GM12878 (cell line): ENCODE data around the gene CMYA5. TPM values are rescaled to one million over a fixed set of nuclear protein-coding genes. Genes with fewer than 3 reads are reported as not detected.

Experiments
- ATAC-seq: fragments of 200-7000 bp; cut with Tn5 transposase; 3 replicates; pipeline ENCODE4 v1.9.1; 2020; ENCODE audit warnings: mild to moderate bottlenecking, moderate library complexity
- BruUV-seq: library from RNA; stranded (reverse); fragments of 400-500 nt; replicated peaks from 2 replicates; lab custom pipeline; 2021; lab: Mats Ljungman, UMichigan
- CTCF ChIA-PET: fragments of 300-600 bp; sonication (Branson Sonifier 250); formaldehyde crosslinking; extraction: SDS; loops from one replicate; lab custom pipeline; 2021; ENCODE audit warnings: inconsistent platforms; lab: Yijun Ruan, JAX
- POLR2A ChIA-PET: fragments of 350-600 bp; formaldehyde crosslinking; extraction: SDS; loops from one replicate; lab custom pipeline; 2021; ENCODE audit warnings: inconsistent platforms; lab: Charles Lee
- RAD21 ChIA-PET: fragments of 300-600 bp; sonication (Branson Sonifier 250); formaldehyde crosslinking; loops from one replicate; lab custom pipeline; 2023; ENCODE audit warnings: antibody characterized with exemption; ENCODE audit not compliant: unreplicated experiment; lab: Charles Lee
- SMC1A ChIA-PET: fragments of 300-600 bp; sonication (Branson Sonifier 250); formaldehyde crosslinking; loops from one replicate; lab custom pipeline; 2023; ENCODE audit not compliant: unreplicated experiment, uncharacterized antibody; lab: Charles Lee
- DNase-seq: peaks from one replicate; pipeline ENCODE4 v3.0.0-alpha.2; 2011; ENCODE audit warnings: low read depth, low spot score
- FAIRE-seq: peaks from 3 replicates; lab custom pipeline; 2011; peaks lifted over from hg19 to GRCh38; lab: Jason Lieb, UNC
- H2AFZ ChIP-seq: 2 replicates; pipeline ENCODE4 v1.6.0; 2011; ENCODE audit warnings: low read depth, low read length, control low read depth; ENCODE audit not compliant: control insufficient read depth
- H3K27ac ChIP-seq: 2 replicates; pipeline ENCODE4 v1.5.1; 2011; ENCODE audit warnings: control low read depth; ENCODE audit not compliant: control insufficient read depth, insufficient read depth
- H3K27me3 ChIP-seq, 2 experiments: replicated peaks in 1 of 2; 2 replicates each; pipeline versions ENCODE4 v1.6.0 to v1.6.1; 2011; ENCODE audit warnings: low read length in 1 of 2; ENCODE audit not compliant: control insufficient read depth in 2 of 2, insufficient read depth in 2 of 2
- H3K36me3 ChIP-seq, 2 experiments: 2 replicates each; pipeline ENCODE4 v1.5.1; 2011; ENCODE audit warnings: low read length in 1 of 2; ENCODE audit not compliant: control insufficient read depth in 2 of 2, insufficient read depth in 2 of 2
- H3K4me1 ChIP-seq: 2 replicates; pipeline ENCODE4 v1.6.1; 2011; ENCODE audit warnings: mild to moderate bottlenecking, low read length, moderate library complexity, mixed read lengths; ENCODE audit not compliant: control insufficient read depth, insufficient read depth
- H3K4me2 ChIP-seq: 2 replicates; pipeline ENCODE4 v1.6.0; 2011; ENCODE audit warnings: control low read depth; ENCODE audit not compliant: control insufficient read depth, insufficient read depth
- H3K4me3 ChIP-seq: fragments of 200-600 bp; sonication (generic); 2 replicates; pipeline ENCODE4 v1.5.1; 2016
- H3K79me2 ChIP-seq: 2 replicates; pipeline ENCODE4 v1.6.0; 2011; ENCODE audit warnings: low read length; ENCODE audit not compliant: control insufficient read depth, insufficient read depth
- H3K9ac ChIP-seq: 2 replicates; pipeline ENCODE4 v1.8.0; 2011; ENCODE audit warnings: low read length, control low read depth, mixed read lengths; ENCODE audit not compliant: control insufficient read depth, insufficient read depth
- H3K9me3 ChIP-seq: replicated peaks from 3 replicates; pipeline ENCODE4 v1.5.1; 2011; ENCODE audit warnings: mild to moderate bottlenecking, low read length; ENCODE audit not compliant: control insufficient read depth, insufficient read depth
- H4K20me1 ChIP-seq: 2 replicates; pipeline ENCODE4 v1.6.0; 2011; ENCODE audit not compliant: control insufficient read depth, insufficient read depth
- ETV6 ChIP-seq, 2 experiments: fragments of 450-650 bp in 1 of 2; IDR thresholded peaks in 1 of 2; conservative IDR thresholded peaks in 1 of 2; 2 replicates each; pipeline ENCODE4 v1.6.1; 2014; ENCODE audit warnings: antibody characterized with exemption in 1 of 2, borderline replicate concordance in 1 of 2, low read depth in 1 of 2, mild to moderate bottlenecking in 1 of 2, moderate library complexity in 1 of 2
- FOXM1 ChIP-seq: IDR thresholded peaks from 2 replicates; pipeline ENCODE4 v1.6.1; 2012; ENCODE audit warnings: low read depth, mild to moderate bottlenecking, inconsistent platforms, low read length, moderate library complexity
- IRF4 ChIP-seq: IDR thresholded peaks from 2 replicates; pipeline ENCODE4 v1.6.1; 2011; ENCODE audit warnings: low read depth, low read length
- PML ChIP-seq: IDR thresholded peaks from 2 replicates; pipeline ENCODE4 v1.6.1; 2012; ENCODE audit warnings: low read length, inconsistent platforms
- WRNIP1 ChIP-seq: IDR thresholded peaks from 2 replicates; pipeline ENCODE4 v1.6.1; 2011; ENCODE audit warnings: low read depth, low read length, improper control_type of control experiment, borderline replicate concordance
- WGBS: methylation state at CpG from one replicate; pipeline ENCODE4 v1.1.6; 2016; ENCODE audit warnings: low lambda C conversion rate; ENCODE audit not compliant: insufficient replicate concordance, insufficient coverage; ENCODE audit errors: missing lambda C conversion rate; 5-methylcytosine and 5-hydroxymethylcytosine counted together
- in situ Hi-C: fragments of 300-500 bp; cut with MboI; formaldehyde crosslinking; loops from 9 replicates; pipeline ENCODE4 v1.14.3; 2018; ENCODE audit warnings: mixed read lengths
- intact Hi-C: fragments of 100-400 bp; cut with micrococcal nuclease; formaldehyde crosslinking; loops from one replicate; pipeline ENCODE4 v1.14.2; 2022; ENCODE audit not compliant: unreplicated experiment
- polyA plus RNA-seq, 11 experiments: library from polyadenylated mRNA; depleted of rRNA in 4 of 11; unstranded in 6 of 11; stranded (reverse) in 5 of 11; fragments of >200 nt; fragmentation: Nextera tagmentation in 4 of 11; fragmentation: Illumina TruSeq in 1 of 11; extraction: Ambion mirVana in 4 of 11; extraction: Trizol in 1 of 11; gene quantifications; 1 replicate in 1 of 11; 2 replicates in 10 of 11; pipeline versions ENCODE4 v1.2.1 to v1.2.3, GENCODE V29; 2011 to 2016; ENCODE audit warnings: inconsistent platforms in 2 of 11, missing spikeins in 2 of 11, low read depth in 1 of 11
- total RNA-seq, 4 experiments: library from RNA; depleted of rRNA in 3 of 4; stranded (reverse); fragments of >200 nt in 3 of 4; fragmentation: Illumina TruSeq in 1 of 4; extraction: Trizol in 1 of 4; gene quantifications; 2 replicates each; pipeline versions ENCODE4 v1.2.1 to v1.2.3, GENCODE V29; 2013 to 2021
- TF ChIP-seq, protein P1 (sequence below): fragments of 450-650 bp; IDR thresholded peaks from 2 replicates; pipeline ENCODE4 v1.6.1; 2018; ENCODE audit warnings: mild to moderate bottlenecking, low read depth, moderate library complexity; ENCODE audit not compliant: partially characterized antibody
- TF ChIP-seq, protein P2 (sequence below): IDR thresholded peaks from 2 replicates; pipeline ENCODE4 v1.6.1; 2012; ENCODE audit warnings: low read depth, low read length, improper control_type of control experiment
- TF ChIP-seq, protein P3 (sequence below): IDR thresholded peaks from 2 replicates; pipeline ENCODE4 v1.6.1; 2011; ENCODE audit warnings: borderline replicate concordance, low read depth, mild to moderate bottlenecking, moderate library complexity, low read length; ENCODE audit not compliant: insufficient read depth, poor library complexity, severe bottlenecking

CMYA5 gene
- total and polyA plus RNA-seq, 10 of the 15 experiments (the other 5 are each of a cell fraction or from before 2014, with no cell fraction given), result 0.01 to 0.34 (median 0.16) TPM; not detected in 1

DNA sequence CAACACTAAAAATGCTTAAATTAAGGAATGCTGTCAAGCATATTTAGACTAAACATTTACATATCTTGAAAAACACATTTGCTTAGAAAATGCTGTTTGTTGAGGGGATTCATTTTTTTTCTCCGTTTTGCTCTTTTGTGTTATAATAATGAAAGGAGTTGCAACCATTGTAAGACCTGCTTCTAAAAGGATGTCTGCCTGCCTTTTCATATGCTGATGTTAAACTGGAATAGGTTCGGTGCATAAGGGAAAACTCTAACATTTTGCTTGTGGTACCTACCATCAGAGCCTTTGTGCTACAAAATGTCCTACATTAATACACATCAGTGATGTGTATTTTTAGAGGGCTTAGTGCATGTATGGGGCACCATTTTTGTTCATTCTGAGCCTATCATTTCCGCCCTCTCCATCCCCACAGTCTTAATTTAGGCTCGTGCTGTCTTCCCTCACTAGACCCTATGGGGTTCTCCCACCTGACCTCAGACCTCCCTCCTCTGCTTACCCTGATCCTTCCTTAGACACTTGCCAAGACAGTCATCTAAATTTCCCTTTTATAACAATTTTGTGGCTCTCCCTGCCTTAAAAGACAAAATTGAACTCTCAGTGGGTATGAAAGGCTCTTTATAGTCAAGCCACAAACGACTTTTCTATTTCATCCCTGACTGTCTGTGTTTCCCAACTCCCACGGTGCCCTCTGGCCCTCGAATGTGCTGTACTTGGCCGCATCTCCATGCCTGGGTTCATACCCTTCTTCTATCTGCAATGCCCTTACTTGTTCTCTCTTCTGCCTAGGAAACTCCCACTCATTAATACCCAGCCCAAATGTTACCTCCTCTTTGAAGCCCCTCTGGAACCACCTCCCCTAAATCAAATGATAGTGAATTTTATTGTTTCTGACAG, 61.2 kb downstream of the CMYA5 start:
- no peaks in the 10 kb centered on the region for H3K36me3 ChIP-seq
- H3K79me2 ChIP-seq, result no peaks in the 10 kb centered on the region
- FAIRE-seq, result no peak
- no peak for ATAC-seq
- no peak overlapping the region for H3K4me2 ChIP-seq
- H3K9me3 ChIP-seq, result no peaks in the 10 kb centered on the region
- in situ Hi-C loops (no loop called here), intact Hi-C loops (no loop called here)
- TF ChIP-seq, protein P1, sequence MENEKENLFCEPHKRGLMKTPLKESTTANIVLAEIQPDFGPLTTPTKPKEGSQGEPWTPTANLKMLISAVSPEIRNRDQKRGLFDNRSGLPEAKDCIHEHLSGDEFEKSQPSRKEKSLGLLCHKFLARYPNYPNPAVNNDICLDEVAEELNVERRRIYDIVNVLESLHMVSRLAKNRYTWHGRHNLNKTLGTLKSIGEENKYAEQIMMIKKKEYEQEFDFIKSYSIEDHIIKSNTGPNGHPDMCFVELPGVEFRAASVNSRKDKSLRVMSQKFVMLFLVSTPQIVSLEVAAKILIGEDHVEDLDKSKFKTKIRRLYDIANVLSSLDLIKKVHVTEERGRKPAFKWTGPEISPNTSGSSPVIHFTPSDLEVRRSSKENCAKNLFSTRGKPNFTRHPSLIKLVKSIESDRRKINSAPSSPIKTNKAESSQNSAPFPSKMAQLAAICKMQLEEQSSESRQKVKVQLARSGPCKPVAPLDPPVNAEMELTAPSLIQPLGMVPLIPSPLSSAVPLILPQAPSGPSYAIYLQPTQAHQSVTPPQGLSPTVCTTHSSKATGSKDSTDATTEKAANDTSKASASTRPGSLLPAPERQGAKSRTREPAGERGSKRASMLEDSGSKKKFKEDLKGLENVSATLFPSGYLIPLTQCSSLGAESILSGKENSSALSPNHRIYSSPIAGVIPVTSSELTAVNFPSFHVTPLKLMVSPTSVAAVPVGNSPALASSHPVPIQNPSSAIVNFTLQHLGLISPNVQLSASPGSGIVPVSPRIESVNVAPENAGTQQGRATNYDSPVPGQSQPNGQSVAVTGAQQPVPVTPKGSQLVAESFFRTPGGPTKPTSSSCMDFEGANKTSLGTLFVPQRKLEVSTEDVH, result no peak
- TF ChIP-seq WRNIP1 (no peak), PML (no peak), IRF4 (no peak), FOXM1 (no peak), ETV6 (conservative IDR thresholded peaks at IDR 0.05 in 1 of 2, IDR thresholded peaks at IDR 0.05 in 1 of 2; ENCODE audit: borderline replicate concordance in 1 of 2, low read depth in 1 of 2) (no peak)
- TF ChIP-seq, protein P2, sequence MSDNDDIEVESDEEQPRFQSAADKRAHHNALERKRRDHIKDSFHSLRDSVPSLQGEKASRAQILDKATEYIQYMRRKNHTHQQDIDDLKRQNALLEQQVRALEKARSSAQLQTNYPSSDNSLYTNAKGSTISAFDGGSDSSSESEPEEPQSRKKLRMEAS, result no peak
- TF ChIP-seq, protein P3, sequence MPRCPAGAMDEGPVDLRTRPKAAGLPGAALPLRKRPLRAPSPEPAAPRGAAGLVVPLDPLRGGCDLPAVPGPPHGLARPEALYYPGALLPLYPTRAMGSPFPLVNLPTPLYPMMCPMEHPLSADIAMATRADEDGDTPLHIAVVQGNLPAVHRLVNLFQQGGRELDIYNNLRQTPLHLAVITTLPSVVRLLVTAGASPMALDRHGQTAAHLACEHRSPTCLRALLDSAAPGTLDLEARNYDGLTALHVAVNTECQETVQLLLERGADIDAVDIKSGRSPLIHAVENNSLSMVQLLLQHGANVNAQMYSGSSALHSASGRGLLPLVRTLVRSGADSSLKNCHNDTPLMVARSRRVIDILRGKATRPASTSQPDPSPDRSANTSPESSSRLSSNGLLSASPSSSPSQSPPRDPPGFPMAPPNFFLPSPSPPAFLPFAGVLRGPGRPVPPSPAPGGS, result no peak
- H3K9ac ChIP-seq, result no peak overlapping the region
- H3K4me3 ChIP-seq, result no peak overlapping the region
- ChIA-PET POLR2A (no interaction called here), RAD21 (no interaction called here), CTCF (interaction anchor here (0.6 kb wide), 1 partner anchor 105 kb away, joined by 3 read pairs; no protein-coding TSS in a partner anchor), SMC1A (interaction anchor here (0.5 to 1.7 kb wide), 2 partner anchors 15 to 96 kb away, joined by 4 read pairs; no protein-coding TSS in a partner anchor)
- WGBS, result 36% methylated on average over 8 of the region's 8 CpGs
- no peak overlapping the region for H2AFZ ChIP-seq
- 0 out of 4 replicates have a peak, but pooled peaks cover 0 to 1% of the 10 kb centered on the region in 2 experiments for H3K27me3 ChIP-seq
- no TSS peak for BruUV-seq
- DNase-seq, result no peak
- H4K20me1 ChIP-seq, result no peaks in the 10 kb centered on the region
- no peak overlapping the region for H3K27ac ChIP-seq
- no peaks in the 10 kb centered on the region for H3K4me1 ChIP-seq
